ENCODE measurements around the gene ADO.

- TF ChIP-seq, protein P1, sequence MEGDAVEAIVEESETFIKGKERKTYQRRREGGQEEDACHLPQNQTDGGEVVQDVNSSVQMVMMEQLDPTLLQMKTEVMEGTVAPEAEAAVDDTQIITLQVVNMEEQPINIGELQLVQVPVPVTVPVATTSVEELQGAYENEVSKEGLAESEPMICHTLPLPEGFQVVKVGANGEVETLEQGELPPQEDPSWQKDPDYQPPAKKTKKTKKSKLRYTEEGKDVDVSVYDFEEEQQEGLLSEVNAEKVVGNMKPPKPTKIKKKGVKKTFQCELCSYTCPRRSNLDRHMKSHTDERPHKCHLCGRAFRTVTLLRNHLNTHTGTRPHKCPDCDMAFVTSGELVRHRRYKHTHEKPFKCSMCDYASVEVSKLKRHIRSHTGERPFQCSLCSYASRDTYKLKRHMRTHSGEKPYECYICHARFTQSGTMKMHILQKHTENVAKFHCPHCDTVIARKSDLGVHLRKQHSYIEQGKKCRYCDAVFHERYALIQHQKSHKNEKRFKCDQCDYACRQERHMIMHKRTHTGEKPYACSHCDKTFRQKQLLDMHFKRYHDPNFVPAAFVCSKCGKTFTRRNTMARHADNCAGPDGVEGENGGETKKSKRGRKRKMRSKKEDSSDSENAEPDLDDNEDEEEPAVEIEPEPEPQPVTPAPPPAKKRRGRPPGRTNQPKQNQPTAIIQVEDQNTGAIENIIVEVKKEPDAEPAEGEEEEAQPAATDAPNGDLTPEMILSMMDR (IDR thresholded peaks at IDR 0.05) = no peak
- TF ChIP-seq EP300 (IDR thresholded peaks at IDR 0.05) = no peak
- TF ChIP-seq POLR2A (IDR thresholded peaks at IDR 0.05) = no peak
- no peak for TF ChIP-seq POLR2AphosphoS5 (IDR thresholded peaks at IDR 0.05)
Measured at GRCh38 chr10:62778125-62778524, 26.4 kb upstream of the ADO start.

All from stomach (tissue), 4 donors.